Measurements from ENCODE around the gene CTSA. TPM values are rescaled to one million over a fixed set of nuclear protein-coding genes. Genes with fewer than 3 reads are reported as not detected.
A peak's percentile ranks its signal among the peaks of the same experiment; 100 is the strongest.

Gene CTSA
- total and polyA plus RNA-seq, 9 of the 15 experiments (the other 6 are each of a cell fraction or from before 2014, with no cell fraction given): 8.8 to 61.7 (median 28.3) TPM

DNA sequence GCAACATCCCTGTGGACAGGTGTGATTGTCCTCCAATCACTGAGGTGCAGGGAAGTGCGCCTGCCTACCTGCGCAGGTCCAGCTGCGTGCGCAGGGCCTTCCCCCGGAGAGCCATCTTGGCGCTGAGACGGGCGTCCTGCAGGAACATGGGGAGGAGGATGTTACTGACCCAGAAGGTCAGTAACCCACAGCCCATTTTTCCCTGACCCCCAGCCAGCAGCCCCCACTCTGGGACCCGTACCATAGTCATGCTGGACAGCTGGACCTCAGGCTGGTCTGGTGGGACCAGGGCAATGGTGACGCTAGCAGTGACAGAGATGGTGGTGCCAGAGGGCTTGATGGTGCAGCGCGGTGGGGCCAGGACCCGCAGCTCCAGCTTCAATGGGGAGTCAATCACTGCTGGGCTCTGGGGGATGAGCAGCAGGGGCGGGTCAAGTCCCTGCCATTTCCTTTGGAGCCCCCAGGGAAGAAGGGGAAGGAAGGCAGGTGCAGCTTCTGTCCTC, 11.1 kb downstream of the CTSA start:
- Histone ChIP-seq H3K4me3 (no peak overlapping the region), H3K27ac (ENCODE audit: extremely low read depth, low read depth, low read length) (no peak overlapping the region), H4K20me1 (replicated peaks; ENCODE audit: control insufficient read depth, insufficient read depth, low read length) (no peaks in the 10 kb centered on the region), H3K27me3 (ENCODE audit: control insufficient read depth in 2 of 2, insufficient read depth in 2 of 2, low read length in 2 of 2) (no peaks in the 10 kb centered on the region), H3K9me1 (ENCODE audit: control insufficient read depth, insufficient read depth, low read length) (no peaks in the 10 kb centered on the region), H3K79me2 (ENCODE audit: control insufficient read depth, insufficient read depth, low read length) (no peaks in the 10 kb centered on the region), H3K9ac (ENCODE audit: insufficient read depth in 1 of 2, low read depth in 2 of 2, low read length in 2 of 2) (0 out of 4 replicates have a peak overlapping the region, but pooled peaks of 1 of the 2 experiments have one; percentile 28), H3K4me2 (ENCODE audit: insufficient read depth, low read length) (no peak overlapping the region), H2AFZ (ENCODE audit: low read depth, low read length) (no peak overlapping the region), H3K9me3 (replicated peaks; ENCODE audit: control insufficient read depth, insufficient read depth, low read depth, low read length) (no peaks in the 10 kb centered on the region), H3K36me3 (ENCODE audit: control insufficient read depth, insufficient read depth, low read length) (peaks cover 37% of the 10 kb centered on the region; the same call in 2 of the 3 replicates), H3K4me1 (replicated peaks in 1 of 2; ENCODE audit: control insufficient read depth in 2 of 2, insufficient read depth in 2 of 2, low read length in 2 of 2) (peaks cover 0 to 16% of the 10 kb centered on the region in 2 experiments; a peak in 2 of 5 replicates)
- BruUV-seq (replicated peaks): no TSS peak
- CTCF ChIA-PET (ENCODE audit: low intra/inter-chr PET ratio): no interaction called here
- TF ChIP-seq BRD9 (IDR thresholded peaks at IDR 0.05; ENCODE audit: low read depth, partially characterized antibody): no peak
- TF ChIP-seq CBFA2T3 (IDR thresholded peaks at IDR 0.05): no peak
- TF ChIP-seq ZNF586 (CRISPR knock-in tag; conservative IDR thresholded peaks at IDR 0.05): no peak
- TF ChIP-seq POLR2G (IDR thresholded peaks at IDR 0.05; ENCODE audit: low read depth, low read length): peak; percentile 53
- TF ChIP-seq CBX1 (IDR thresholded peaks at IDR 0.05; ENCODE audit: low read depth): no peak
- TF ChIP-seq RBFOX2 (IDR thresholded peaks at IDR 0.05; ENCODE audit: low read depth, low read length): 0 out of 2 replicates have a peak, but pooled peaks have one; percentile 28
- 0 out of 2 replicates have a peak, but pooled peaks have one; percentile 21 for TF ChIP-seq POLR2AphosphoS2 (IDR thresholded peaks at IDR 0.05; ENCODE audit: low read length)
- 81% methylated on average over 13 of the region's 14 CpGs for WGBS (ENCODE audit: insufficient coverage, low coverage, missing lambda C conversion rate)
- ATAC-seq (no peak), FAIRE-seq (no peak), DNase-seq (ENCODE audit: extremely low read depth in 1 of 4, low spot score in 3 of 4) (no peak)
- in situ Hi-C loops (cut with MboI) (no loop called here), intact Hi-C loops (cut with micrococcal nuclease) (no loop called here)
- POLR2A ChIA-PET: interaction anchor here (0.8 to 1.2 kb wide), 4 partner anchors 9 to 32 kb away, joined by 3 to 7 read pairs (median 4); partner anchors contain the start of gene PCIF1

Data from K562 (cell line).